HG03354 (cell line): ENCODE results near the gene SLC9C2.
"Not testable (repeated sequence)": the region's sequence is repeated elsewhere in the genome, so short reads cannot be mapped to it uniquely, and the experiment has no call there.

Experiments used
- ATAC-seq: cut with Tn5 transposase; IDR thresholded peaks from one replicate; pipeline ENCODE4 v1.9.1; 2021; ENCODE audit warnings: mild to moderate bottlenecking; ENCODE audit not compliant: unreplicated experiment, poor library complexity, severe bottlenecking

The SLC9C2 gene

GRCh38 chr1:173603056-173603591 is at the start of gene SLC9C2:
Gene SLC9C2 (minus strand): TSS chr1:173603072. CDS start chr1:173601776, 1,296 bp downstream.
- no peak for ATAC-seq

- no peak for ATAC-seq
These were observed 46.2 kb upstream of the SLC9C2 start for GRCh38 chr1:173648880-173649605.

- no peak for ATAC-seq
These were observed 43.8 kb upstream of the SLC9C2 start for GRCh38 chr1:173646656-173647055.

GRCh38 chr1:173642450-173643139 is 39.7 kb upstream of the SLC9C2 start:
- ATAC-seq, result not testable (repeated sequence)

- ATAC-seq, result no peak
These were observed 36.2 kb upstream of the SLC9C2 start for GRCh38 chr1:173639102-173639501.

- ATAC-seq, result no peak
These were observed 35.5 kb upstream of the SLC9C2 start for GRCh38 chr1:173638043-173639021.

- not testable (repeated sequence) for ATAC-seq
These were observed 34.6 kb upstream of the SLC9C2 start for GRCh38 chr1:173637236-173638042.

- ATAC-seq, result no peak
These were observed 32.2 kb upstream of the SLC9C2 start, which contains the start of gene TEX50 for GRCh38 chr1:173635116-173635515. Gene TEX50 (plus strand): TSS chr1:173635338. CDS start chr1:173635522, 184 bp downstream.

- ATAC-seq, result no peak
These were observed 26.0 kb upstream of the SLC9C2 start for GRCh38 chr1:173628888-173629287.

GRCh38 chr1:173627269-173627668 is 24.4 kb upstream of the SLC9C2 start:
- no peak for ATAC-seq

GRCh38 chr1:173616859-173617258 is 14.0 kb upstream of the SLC9C2 start:
- no peak for ATAC-seq

- not testable (repeated sequence) for ATAC-seq
These were observed 10.2 kb upstream of the SLC9C2 start for GRCh38 chr1:173613086-173613485.

GRCh38 chr1:173608503-173609216 is 5.8 kb upstream of the SLC9C2 start:
- no peak for ATAC-seq

- ATAC-seq, result no peak
These were observed 1.3 kb downstream of the SLC9C2 start for GRCh38 chr1:173601588-173601987.

- ATAC-seq, result no peak
These were observed 6.6 kb downstream of the SLC9C2 start for GRCh38 chr1:173596097-173596825.

GRCh38 chr1:173591138-173591537 is 11.7 kb downstream of the SLC9C2 start:
- ATAC-seq, result not testable (repeated sequence)

- ATAC-seq, result no peak
These were observed 12.3 kb downstream of the SLC9C2 start for GRCh38 chr1:173590557-173590956.
